ENCODE measurements around the gene ATP5F1D.

The ATP5F1D gene

DNA sequence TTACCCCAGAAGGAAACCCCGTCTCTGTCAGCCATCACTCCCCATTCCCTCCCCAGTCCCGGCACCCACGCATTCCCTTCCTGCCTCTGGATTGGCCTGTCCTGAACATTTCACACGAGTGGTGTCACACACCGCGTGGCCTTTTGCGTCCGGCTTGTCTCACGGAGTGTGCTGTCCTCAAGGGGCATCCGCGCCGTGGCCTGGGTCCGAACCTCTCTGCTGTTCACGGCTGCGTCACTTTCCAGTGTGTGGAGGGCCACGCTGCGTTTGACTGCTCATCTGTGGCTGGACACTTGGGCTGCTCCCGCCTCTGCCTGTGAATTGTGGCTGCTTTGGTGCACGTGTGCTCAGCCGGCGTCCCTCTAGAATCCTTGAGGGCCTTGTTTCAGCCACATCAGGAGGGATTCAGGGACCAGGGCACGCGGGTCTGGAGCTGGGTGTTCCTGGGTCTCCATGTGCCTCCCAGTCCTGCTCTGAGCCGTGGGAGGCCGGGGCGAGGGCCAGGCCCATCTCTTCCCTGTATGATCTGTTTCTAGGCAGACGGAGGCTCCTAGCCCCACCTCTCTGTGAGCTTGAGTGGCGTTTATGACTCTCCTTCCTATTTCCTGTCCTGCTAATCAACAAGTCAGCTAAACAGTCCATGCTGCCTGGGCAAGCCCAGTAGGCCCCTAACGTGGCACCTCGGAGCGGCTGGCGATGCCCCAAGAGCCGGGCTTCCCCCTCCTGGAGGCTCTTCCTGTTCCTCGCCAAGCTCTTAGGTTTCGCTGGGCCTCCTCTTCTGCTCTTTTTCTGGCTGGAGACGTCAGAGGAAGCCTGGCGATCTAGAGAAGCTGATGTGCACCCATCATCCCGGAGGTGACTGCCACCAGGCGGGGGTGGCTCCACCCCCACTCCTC, 27.9 kb upstream of the ATP5F1D start:
- peak; percentile 97 for FAIRE-seq
- peak; percentile 77 for DNase-seq (ENCODE audit: insufficient read length, low spot score)
- 0 out of 2 replicates have a peak, but pooled peaks have one; percentile 18 for TF ChIP-seq TAF1 (IDR thresholded peaks at IDR 0.05; ENCODE audit: low read depth, low read length)
- peak; percentile 36; the same call in 1 of the 2 replicates for TF ChIP-seq SPI1 (IDR thresholded peaks at IDR 0.05; ENCODE audit: low read depth, low read length)
- TF ChIP-seq POLR2A (IDR thresholded peaks at IDR 0.05; ENCODE audit: low read depth, low read length), result peak; percentile 49; the same call in 1 of the 2 replicates
- no peak for TF ChIP-seq PAX5 (IDR thresholded peaks at IDR 0.05; ENCODE audit: insufficient read depth, low read length, severe bottlenecking)
- TF ChIP-seq POLR2AphosphoS5 (IDR thresholded peaks at IDR 0.05; ENCODE audit: low read depth, low read length), result no peak; the same call in 1 of the 2 replicates
- 0 out of 2 replicates have a peak, but pooled peaks have one; percentile 33 for TF ChIP-seq POU2F2 (IDR thresholded peaks at IDR 0.05; ENCODE audit: low read depth, low read length)

DNA sequence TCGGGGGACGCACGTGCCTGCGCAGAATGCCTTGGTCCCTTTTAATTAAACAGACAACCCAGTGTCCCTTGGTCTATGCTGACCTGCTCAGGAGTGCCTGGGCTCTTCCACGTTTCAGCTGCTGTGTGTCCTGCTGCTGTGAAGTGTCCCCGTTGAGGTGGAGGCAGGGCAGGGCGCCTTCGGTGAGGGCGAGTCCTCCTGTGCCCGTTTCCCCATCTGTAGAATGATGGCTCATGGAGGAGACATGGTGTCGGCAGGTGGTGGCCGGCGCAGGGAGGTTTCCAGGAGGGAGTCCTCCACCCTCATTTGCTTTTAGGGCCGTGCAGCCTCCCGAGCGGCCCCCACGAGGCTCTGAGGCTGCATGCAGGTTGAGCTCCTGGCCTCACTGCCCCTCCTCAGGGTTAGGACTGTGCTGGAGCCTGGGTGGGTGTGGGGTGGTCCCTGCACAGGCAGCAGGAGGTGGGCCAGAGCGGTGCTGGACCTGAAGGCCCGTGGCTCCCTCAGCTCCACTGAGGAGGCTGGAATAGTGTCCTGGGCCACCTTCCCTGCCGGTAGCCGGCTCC, 27.2 kb upstream of the ATP5F1D start:
- TF ChIP-seq POLR2A (IDR thresholded peaks at IDR 0.05; ENCODE audit: low read depth, low read length) (no peak), POU2F2 (IDR thresholded peaks at IDR 0.05; ENCODE audit: low read depth, low read length) (no peak), TAF1 (IDR thresholded peaks at IDR 0.05; ENCODE audit: low read depth, low read length) (no peak), POLR2AphosphoS5 (IDR thresholded peaks at IDR 0.05; ENCODE audit: low read depth, low read length) (no peak), PAX5 (IDR thresholded peaks at IDR 0.05; ENCODE audit: insufficient read depth, low read length, severe bottlenecking) (no peak), SPI1 (IDR thresholded peaks at IDR 0.05; ENCODE audit: low read depth, low read length) (no peak)
- FAIRE-seq, result no peak
- DNase-seq (ENCODE audit: insufficient read length, low spot score), result no peak

DNA sequence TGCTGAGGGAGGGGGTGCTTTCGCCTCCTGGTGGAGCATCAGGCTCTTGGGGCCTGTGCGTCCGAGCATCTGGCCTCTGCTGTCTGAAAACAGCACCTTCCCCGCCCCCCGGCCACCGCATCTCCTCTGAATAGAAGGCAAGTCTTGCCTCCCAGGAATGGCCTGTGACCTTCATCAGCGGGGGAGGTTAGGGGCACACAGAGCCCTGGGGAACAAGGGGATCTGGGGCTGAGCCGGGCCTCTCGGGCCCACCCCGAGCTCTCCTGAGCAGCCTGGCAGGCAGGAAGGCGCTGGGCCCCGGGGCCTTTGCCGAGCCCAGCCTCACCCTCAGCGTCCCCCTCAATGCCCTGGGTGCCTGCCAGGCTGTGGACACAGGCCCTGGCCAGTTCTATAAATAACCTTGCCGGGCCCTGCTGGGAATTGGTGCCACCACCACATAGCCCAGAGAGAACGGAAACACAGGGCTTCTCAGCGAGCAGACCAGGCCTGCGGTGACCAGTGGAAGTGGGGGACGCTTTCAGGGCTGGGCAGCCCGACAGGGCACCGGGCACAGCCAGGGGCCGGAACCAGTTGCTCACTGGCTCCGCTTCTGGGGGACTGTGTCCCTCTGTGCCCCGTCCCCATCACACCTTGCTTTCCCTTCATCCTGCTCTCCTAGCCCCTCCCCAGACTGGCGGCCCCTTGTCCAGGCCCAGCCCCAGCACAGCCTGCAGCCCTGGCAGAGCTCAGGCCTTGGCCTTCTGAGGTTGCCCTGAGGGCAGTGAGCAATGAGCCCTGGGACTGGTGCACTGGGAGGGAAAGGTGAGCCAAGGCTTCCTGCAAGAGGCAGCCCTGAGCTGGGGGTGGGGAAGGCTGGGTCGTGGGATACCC, 26.5 kb upstream of the ATP5F1D start:
- DNase-seq (ENCODE audit: insufficient read length, low spot score) (no peak), FAIRE-seq (no peak)
- TF ChIP-seq POLR2A (IDR thresholded peaks at IDR 0.05; ENCODE audit: low read depth, low read length) (no peak), POU2F2 (IDR thresholded peaks at IDR 0.05; ENCODE audit: low read depth, low read length) (no peak), POLR2AphosphoS5 (IDR thresholded peaks at IDR 0.05; ENCODE audit: low read depth, low read length) (no peak), SPI1 (IDR thresholded peaks at IDR 0.05; ENCODE audit: low read depth, low read length) (no peak), PAX5 (IDR thresholded peaks at IDR 0.05; ENCODE audit: insufficient read depth, low read length, severe bottlenecking) (no peak), TAF1 (IDR thresholded peaks at IDR 0.05; ENCODE audit: low read depth, low read length) (no peak)

DNA sequence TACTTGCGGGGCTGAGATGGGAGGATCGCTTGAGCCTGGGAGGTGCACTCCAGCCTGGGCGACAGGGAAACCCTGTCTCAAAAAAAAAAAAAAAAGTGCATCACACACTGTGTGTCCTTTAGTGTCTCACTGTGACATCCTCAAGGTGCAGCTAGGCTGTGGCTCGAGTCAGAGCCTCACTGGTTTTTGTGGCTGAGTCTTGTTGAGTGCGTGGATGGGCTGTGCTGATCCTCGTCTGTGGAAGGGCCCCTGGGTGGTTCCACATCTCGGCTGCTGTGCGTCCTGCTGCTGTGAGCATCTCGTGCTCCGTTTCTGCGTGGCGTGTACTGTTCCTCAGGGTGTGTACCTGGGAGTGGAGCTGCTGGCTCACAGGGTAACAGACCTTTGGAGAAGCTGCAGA, 24.8 kb upstream of the ATP5F1D start:
- FAIRE-seq, result no peak
- no peak for DNase-seq (ENCODE audit: insufficient read length, low spot score)
- TF ChIP-seq PAX5 (IDR thresholded peaks at IDR 0.05; ENCODE audit: insufficient read depth, low read length, severe bottlenecking) (no peak), POLR2AphosphoS5 (IDR thresholded peaks at IDR 0.05; ENCODE audit: low read depth, low read length) (no peak), POLR2A (IDR thresholded peaks at IDR 0.05; ENCODE audit: low read depth, low read length) (no peak), TAF1 (IDR thresholded peaks at IDR 0.05; ENCODE audit: low read depth, low read length) (no peak), SPI1 (IDR thresholded peaks at IDR 0.05; ENCODE audit: low read depth, low read length) (no peak), POU2F2 (IDR thresholded peaks at IDR 0.05; ENCODE audit: low read depth, low read length) (no peak)

DNA sequence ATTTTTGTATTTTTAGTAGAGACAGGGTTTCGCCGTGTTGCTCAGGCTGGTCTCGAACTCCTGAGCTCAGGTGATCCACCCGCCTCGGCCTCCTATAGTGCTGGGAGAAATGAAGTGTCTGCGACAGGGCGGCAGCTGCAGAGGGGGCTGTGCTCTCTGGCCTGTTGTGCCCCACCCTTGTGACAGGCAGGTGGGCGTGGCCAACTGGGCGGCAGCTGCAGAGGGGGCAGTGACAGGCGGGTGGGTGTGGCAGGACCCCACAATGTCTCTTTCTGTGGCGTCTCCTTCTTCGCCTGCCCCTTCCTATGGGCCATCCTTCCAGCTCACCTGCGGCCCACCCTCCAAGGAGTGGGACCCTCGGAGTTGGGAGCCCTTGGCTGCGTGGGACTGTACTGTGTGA, 24.2 kb upstream of the ATP5F1D start:
- DNase-seq (ENCODE audit: insufficient read length, low spot score) (no peak), FAIRE-seq (no peak)
- TF ChIP-seq POLR2A (IDR thresholded peaks at IDR 0.05; ENCODE audit: low read depth, low read length) (no peak), PAX5 (IDR thresholded peaks at IDR 0.05; ENCODE audit: insufficient read depth, low read length, severe bottlenecking) (no peak), SPI1 (IDR thresholded peaks at IDR 0.05; ENCODE audit: low read depth, low read length) (no peak)

- FAIRE-seq (no peak), DNase-seq (ENCODE audit: insufficient read length, low spot score) (no peak)
- TF ChIP-seq POLR2A (IDR thresholded peaks at IDR 0.05; ENCODE audit: low read depth, low read length) (no peak), POU2F2 (IDR thresholded peaks at IDR 0.05; ENCODE audit: low read depth, low read length) (no peak), POLR2AphosphoS5 (IDR thresholded peaks at IDR 0.05; ENCODE audit: low read depth, low read length) (no peak)
Measured at GRCh38 chr19:1218751-1219567, 22.6 kb upstream of the ATP5F1D start.

DNA sequence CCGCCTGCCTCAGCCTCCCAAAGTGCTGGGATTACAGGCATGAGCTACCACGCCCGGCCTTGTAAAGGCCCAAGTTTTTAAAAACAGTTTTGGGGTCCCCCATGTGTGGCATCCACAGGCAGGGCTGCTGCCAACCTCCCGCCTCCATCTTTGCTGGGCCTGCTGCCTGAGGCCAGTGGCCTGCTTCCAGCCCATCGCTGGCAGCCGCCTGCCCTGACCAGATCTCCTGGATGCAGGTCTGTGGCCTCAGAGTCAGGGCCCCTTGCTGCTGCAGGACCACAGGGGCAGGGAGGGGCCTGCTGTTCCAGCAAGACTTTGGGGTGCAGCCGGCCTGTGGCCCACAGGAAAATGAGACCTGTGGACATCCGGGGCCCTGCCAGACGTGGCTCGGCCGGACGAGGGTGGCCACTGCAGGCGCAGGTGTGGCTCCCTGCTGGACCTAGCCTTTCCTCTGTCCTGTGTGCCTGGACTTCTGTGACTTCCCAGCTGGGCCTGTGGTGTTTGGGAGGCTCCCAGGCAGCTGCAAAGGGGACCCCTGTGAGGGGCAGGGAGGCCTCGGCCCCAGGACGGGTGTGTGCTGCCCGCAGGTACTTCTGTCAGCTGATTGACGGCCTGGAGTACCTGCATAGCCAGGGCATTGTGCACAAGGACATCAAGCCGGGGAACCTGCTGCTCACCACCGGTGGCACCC, 21.6 kb upstream of the ATP5F1D start:
- no peak for DNase-seq (ENCODE audit: insufficient read length, low spot score)
- no peak for FAIRE-seq
- TF ChIP-seq SPI1 (IDR thresholded peaks at IDR 0.05; ENCODE audit: low read depth, low read length), result no peak
- TF ChIP-seq POLR2A (IDR thresholded peaks at IDR 0.05; ENCODE audit: low read depth, low read length), result no peak
- TF ChIP-seq TAF1 (IDR thresholded peaks at IDR 0.05; ENCODE audit: low read depth, low read length), result no peak
- TF ChIP-seq PAX5 (IDR thresholded peaks at IDR 0.05; ENCODE audit: insufficient read depth, low read length, severe bottlenecking), result no peak
- TF ChIP-seq POLR2AphosphoS5 (IDR thresholded peaks at IDR 0.05; ENCODE audit: low read depth, low read length), result no peak
- no peak for TF ChIP-seq POU2F2 (IDR thresholded peaks at IDR 0.05; ENCODE audit: low read depth, low read length)

DNA sequence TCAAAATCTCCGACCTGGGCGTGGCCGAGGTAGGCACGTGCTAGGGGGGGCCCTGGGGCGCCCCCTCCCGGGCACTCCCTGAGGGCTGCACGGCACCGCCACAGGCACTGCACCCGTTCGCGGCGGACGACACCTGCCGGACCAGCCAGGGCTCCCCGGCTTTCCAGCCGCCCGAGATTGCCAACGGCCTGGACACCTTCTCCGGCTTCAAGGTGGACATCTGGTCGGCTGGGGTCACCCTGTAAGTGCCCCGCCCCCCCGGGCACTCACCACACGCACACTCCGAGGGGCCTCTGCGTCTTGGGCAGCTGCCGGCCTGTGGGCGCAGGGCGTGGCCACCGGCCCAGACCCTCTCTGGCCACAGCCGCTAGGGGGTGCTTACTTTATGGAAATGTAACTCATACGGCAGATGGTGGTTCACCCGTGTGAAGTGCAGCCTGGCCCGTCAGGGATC, 21.0 kb upstream of the ATP5F1D start:
- DNase-seq (ENCODE audit: insufficient read length, low spot score) (no peak), FAIRE-seq (no peak)
- TF ChIP-seq POLR2A (IDR thresholded peaks at IDR 0.05; ENCODE audit: low read depth, low read length) (no peak), POU2F2 (IDR thresholded peaks at IDR 0.05; ENCODE audit: low read depth, low read length) (no peak), POLR2AphosphoS5 (IDR thresholded peaks at IDR 0.05; ENCODE audit: low read depth, low read length) (no peak), SPI1 (IDR thresholded peaks at IDR 0.05; ENCODE audit: low read depth, low read length) (no peak), PAX5 (IDR thresholded peaks at IDR 0.05; ENCODE audit: insufficient read depth, low read length, severe bottlenecking) (no peak), TAF1 (IDR thresholded peaks at IDR 0.05; ENCODE audit: low read depth, low read length) (no peak)
